Mesendoderm (in vitro differentiated cells): Measurements from ENCODE around the gene KCNK1. TPM values are rescaled to one million over a fixed set of nuclear protein-coding genes. Genes with fewer than 3 reads are reported as not detected.
A peak's percentile ranks its signal among the peaks of the same experiment; 100 is the strongest.

ENCODE experiments used
- DNase-seq: peaks from one replicate; pipeline ENCODE4 v3.0.0; 2013
- H2AK5ac ChIP-seq: 2 replicates; pipeline ENCODE4 v1.6.1; 2013; ENCODE audit warnings: low read length, inconsistent platforms
- H2BK120ac ChIP-seq: 2 replicates; pipeline ENCODE4 v1.6.1; 2013; ENCODE audit warnings: low read depth, mild to moderate bottlenecking, low read length, moderate library complexity, mixed read lengths
- H2BK15ac ChIP-seq: replicated peaks from 2 replicates; pipeline ENCODE4 v1.6.1; 2013; ENCODE audit warnings: low read depth, mild to moderate bottlenecking, moderate library complexity
- H2BK5ac ChIP-seq: 2 replicates; pipeline ENCODE4 v1.6.1; 2013; ENCODE audit warnings: low read length, inconsistent platforms
- H3K18ac ChIP-seq: 2 replicates; pipeline ENCODE4 v1.6.1; 2013; ENCODE audit warnings: mild to moderate bottlenecking, low read length, mixed read lengths
- H3K23ac ChIP-seq: one replicate; pipeline ENCODE4 v1.6.1; 2013; ENCODE audit warnings: low read length
- H3K27ac ChIP-seq: 2 replicates; pipeline ENCODE4 v1.5.1; 2013; ENCODE audit warnings: low read depth, mild to moderate bottlenecking, inconsistent platforms, low read length, moderate library complexity
- H3K27me3 ChIP-seq: 2 replicates; pipeline ENCODE4 v1.6.1; 2013; ENCODE audit warnings: low read length, control low read depth, mild to moderate bottlenecking, inconsistent platforms; ENCODE audit not compliant: insufficient read depth, poor library complexity
- H3K36me3 ChIP-seq: 2 replicates; pipeline ENCODE4 v1.6.1; 2013; ENCODE audit warnings: low read length, inconsistent platforms; ENCODE audit not compliant: control insufficient read depth, insufficient read depth
- H3K4ac ChIP-seq: one replicate; pipeline ENCODE4 v1.6.1; 2013; ENCODE audit warnings: low read depth, mild to moderate bottlenecking, low read length, moderate library complexity
- H3K4me1 ChIP-seq: 2 replicates; pipeline ENCODE4 v1.6.1; 2013; ENCODE audit warnings: low read depth, low read length, inconsistent platforms; ENCODE audit not compliant: control insufficient read depth
- H3K4me2 ChIP-seq: 2 replicates; pipeline ENCODE4 v1.6.1; 2013; ENCODE audit warnings: low read length
- H3K4me3 ChIP-seq: 2 replicates; pipeline ENCODE4 v1.5.1; 2013; ENCODE audit warnings: mild to moderate bottlenecking, low read length
- H3K56ac ChIP-seq: one replicate; pipeline ENCODE4 v1.6.1; 2013; ENCODE audit warnings: low read length
- H3K79me1 ChIP-seq: 2 replicates; pipeline ENCODE4 v1.6.1; 2013; ENCODE audit warnings: low read length, inconsistent platforms
- H3K79me2 ChIP-seq: 2 replicates; pipeline ENCODE4 v1.6.1; 2013; ENCODE audit warnings: mild to moderate bottlenecking, low read length; ENCODE audit not compliant: control insufficient read depth, insufficient read depth
- H3K9ac ChIP-seq: 2 replicates; pipeline ENCODE4 v1.6.1; 2013; ENCODE audit warnings: low read length, inconsistent platforms
- H4K5ac ChIP-seq: one replicate; pipeline ENCODE4 v1.6.1; 2013; ENCODE audit warnings: low read length
- H4K8ac ChIP-seq: one replicate; pipeline ENCODE4 v1.6.1; 2013; ENCODE audit warnings: low read depth, mild to moderate bottlenecking, control low read depth, low read length, moderate library complexity
- WGBS: extraction: QIAGEN DNeasy Blood & Tissue Kit; methylation state at CpG from one replicate; pipeline ENCODE4 v1.1.7; 2013; ENCODE audit warnings: low lambda C conversion rate, missing lambda C conversion rate; ENCODE audit not compliant: insufficient coverage; ENCODE audit errors: extremely low coverage; 5-methylcytosine and 5-hydroxymethylcytosine counted together
- small RNA-seq: library from polyadenylated mRNA; stranded (forward); fragments of <200 nt; extraction: miRNeasy Mini kit (QIAGEN cat#:217004); gene quantifications from one replicate; pipeline ENCODE3, GENCODE V24; 2013; ENCODE audit not compliant: insufficient read depth

Gene KCNK1

GRCh38 chr1:233718057-233718456 lies 104.2 kb downstream of the KCNK1 start:
- H2BK5ac ChIP-seq: no peak overlapping the region
- H3K18ac ChIP-seq: no peak overlapping the region
- H3K4me3 ChIP-seq: no peak overlapping the region
- H3K4ac ChIP-seq: no peak overlapping the region
- no peak overlapping the region for H3K23ac ChIP-seq
- H2BK120ac ChIP-seq: no peak overlapping the region
- no peak overlapping the region for H4K8ac ChIP-seq
- H3K9ac ChIP-seq: no peak overlapping the region
- DNase-seq: no peak
- no peak overlapping the region for H2BK15ac ChIP-seq
- no peaks in the 10 kb centered on the region for H3K79me1 ChIP-seq
- no peak overlapping the region for H2AK5ac ChIP-seq
- no peaks in the 10 kb centered on the region for H3K36me3 ChIP-seq
- no peak overlapping the region for H3K56ac ChIP-seq
- no CpG with 5 or more reads among the region's 3 CpGs for WGBS
- no peak overlapping the region for H4K5ac ChIP-seq
- no peaks in the 10 kb centered on the region for H3K79me2 ChIP-seq
- no peak overlapping the region for H3K27ac ChIP-seq
- no peak overlapping the region for H3K4me2 ChIP-seq
- H3K27me3 ChIP-seq: no peaks in the 10 kb centered on the region
- no peaks in the 10 kb centered on the region for H3K4me1 ChIP-seq

GRCh38 chr1:233719655-233720341 lies 105.9 kb downstream of the KCNK1 start:
- H3K18ac ChIP-seq: no peak overlapping the region

GRCh38 chr1:233721004-233721595 lies 107.2 kb downstream of the KCNK1 start:
- H2AK5ac ChIP-seq: no peak overlapping the region
- WGBS: no CpG with 5 or more reads among the region's 4 CpGs
- no peak overlapping the region for H2BK5ac ChIP-seq
- no peak overlapping the region for H3K4ac ChIP-seq
- no peak overlapping the region for H4K5ac ChIP-seq
- no peaks in the 10 kb centered on the region for H3K27me3 ChIP-seq
- no peaks in the 10 kb centered on the region for H3K36me3 ChIP-seq
- H3K4me3 ChIP-seq: no peak overlapping the region
- H3K18ac ChIP-seq: no peak overlapping the region
- H3K27ac ChIP-seq: no peak overlapping the region
- no peaks in the 10 kb centered on the region for H3K79me1 ChIP-seq
- no peak overlapping the region for H3K4me2 ChIP-seq
- no peak overlapping the region for H3K56ac ChIP-seq
- H3K23ac ChIP-seq: no peak overlapping the region
- H2BK15ac ChIP-seq: no peak overlapping the region
- no peaks in the 10 kb centered on the region for H3K4me1 ChIP-seq
- peak; percentile 54 for DNase-seq
- H2BK120ac ChIP-seq: no peak overlapping the region
- no peak overlapping the region for H4K8ac ChIP-seq
- no peaks in the 10 kb centered on the region for H3K79me2 ChIP-seq
- H3K9ac ChIP-seq: no peak overlapping the region

More at GRCh38 chr1:233719655-233720341, 105.9 kb downstream of the KCNK1 start:
- no peak overlapping the region for H2BK15ac ChIP-seq
- H3K4ac ChIP-seq: no peak overlapping the region
- H4K8ac ChIP-seq: no peak overlapping the region
- no peak overlapping the region for H3K23ac ChIP-seq
- no peaks in the 10 kb centered on the region for H3K27me3 ChIP-seq
- no peak overlapping the region for H3K9ac ChIP-seq
- WGBS: no CpG with 5 or more reads among the region's 4 CpGs
- DNase-seq: no peak
- peak overlapping the region; percentile 58 for H2AK5ac ChIP-seq
- H3K4me1 ChIP-seq: no peaks in the 10 kb centered on the region
- no peak overlapping the region for H2BK120ac ChIP-seq
- no peak overlapping the region for H3K27ac ChIP-seq
- H3K4me2 ChIP-seq: no peak overlapping the region
- H3K36me3 ChIP-seq: no peaks in the 10 kb centered on the region
- no peak overlapping the region for H2BK5ac ChIP-seq
- no peaks in the 10 kb centered on the region for H3K79me2 ChIP-seq
- H3K56ac ChIP-seq: no peak overlapping the region
- H4K5ac ChIP-seq: no peak overlapping the region
- no peaks in the 10 kb centered on the region for H3K79me1 ChIP-seq
- H3K4me3 ChIP-seq: no peak overlapping the region

Small RNA genes within 50 kb of the gene (small RNA-seq; reads per million reads assigned to genes)
- gene MIR4427: not detected
